ENCODE measurements around the gene RASAL2. TPM values are rescaled to one million over a fixed set of nuclear protein-coding genes. Genes with fewer than 3 reads are reported as not detected.
A peak's percentile ranks its signal among the peaks of the same experiment; 100 is the strongest.

RASAL2 gene
- polyA plus RNA-seq, 2 of the 4 experiments (the other 2 are of a cell fraction): 7.1 to 17.6 TPM

DNA sequence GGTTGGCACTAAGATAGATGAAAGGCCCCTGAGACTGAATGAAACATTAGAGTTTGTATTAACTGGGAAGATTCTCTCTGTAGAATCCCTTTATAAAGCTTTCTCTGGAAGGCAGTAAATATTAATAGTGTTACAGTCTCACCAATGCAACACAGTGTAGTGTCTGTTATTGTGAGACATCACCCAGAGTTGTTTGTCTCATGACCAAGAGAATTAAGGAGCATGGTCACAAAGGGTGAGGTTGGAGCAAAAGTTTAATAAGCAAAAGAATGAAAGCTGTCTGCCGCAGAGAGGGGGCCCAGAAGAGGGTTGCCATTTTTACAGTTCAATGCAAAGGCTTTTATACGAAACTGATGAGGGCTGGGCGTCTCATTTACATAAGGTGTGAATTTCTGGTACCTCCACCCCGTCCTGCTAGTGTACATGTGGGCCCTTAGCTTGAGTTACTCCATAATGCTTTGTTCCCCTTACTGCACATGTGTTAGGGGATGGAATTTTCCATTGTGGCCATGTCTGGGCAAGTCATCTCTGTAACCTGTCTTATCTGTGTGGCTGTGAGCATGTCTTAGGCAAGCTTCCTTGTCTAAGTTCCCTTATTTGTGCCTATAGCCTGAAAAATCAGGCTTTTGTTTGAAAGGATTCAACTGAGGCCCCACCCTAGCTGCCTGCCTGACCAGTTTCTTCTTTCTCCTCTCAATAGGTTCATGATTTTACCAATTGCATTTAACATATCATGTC is 184.1 kb downstream of the RASAL2 start (continued):
- TF ChIP-seq RAD21 (conservative IDR thresholded peaks at IDR 0.05 in 1 of 2, IDR thresholded peaks at IDR 0.05 in 1 of 2) (no peak), NFE2L2 (conservative IDR thresholded peaks at IDR 0.05; ENCODE audit: low read length) (no peak), ZSCAN20 (CRISPR knock-in tag; IDR thresholded peaks at IDR 0.05) (no peak), RARB (CRISPR knock-in tag; IDR thresholded peaks at IDR 0.05) (no peak), PHF8 (IDR thresholded peaks at IDR 0.05; ENCODE audit: borderline replicate concordance, low read depth) (no peak), SREBF2 (IDR thresholded peaks at IDR 0.05) (no peak)

DNA sequence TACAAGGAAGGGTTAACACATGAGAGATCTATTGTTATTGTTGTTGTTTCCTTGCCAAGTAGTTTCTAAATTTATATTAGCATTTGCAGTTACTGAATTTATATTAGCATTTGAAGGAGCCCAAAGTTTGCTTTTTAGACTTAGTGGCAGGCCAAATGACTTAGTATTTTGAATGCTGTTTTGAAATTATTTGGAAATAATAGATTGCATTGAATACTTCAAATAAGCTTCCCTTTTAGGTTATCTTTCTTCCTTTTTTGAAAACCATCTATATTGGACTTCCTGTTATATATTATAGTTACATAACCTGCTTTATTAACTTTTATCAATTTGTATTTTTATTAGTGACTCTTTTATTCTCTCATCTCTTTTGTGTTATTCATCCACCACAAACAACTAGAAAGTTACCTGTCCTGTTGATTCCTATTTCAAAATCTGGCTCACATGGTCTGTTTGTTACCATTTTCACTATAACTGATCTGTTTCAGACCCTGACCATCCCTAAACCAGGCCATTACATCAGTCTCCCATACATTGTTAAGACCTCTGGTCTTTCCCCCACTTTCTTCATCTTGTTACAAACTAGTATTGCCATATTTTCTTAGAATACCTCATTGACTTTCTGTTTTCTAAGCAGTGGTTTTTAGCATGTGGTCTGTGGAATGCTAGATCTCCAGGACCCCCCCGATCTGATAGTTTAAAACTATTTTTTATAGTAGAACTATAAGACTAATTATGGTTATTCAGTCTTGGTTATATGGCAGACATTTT is 185.2 kb downstream of the RASAL2 start:
- DNase-seq (ENCODE audit: low read depth in 1 of 2, low spot score in 1 of 2): no peak
- ChIA-PET POLR2A (no interaction called here), CTCF (interaction anchor here (2.0 kb wide), 2 partner anchors 21 to 247 kb away, joined by 9 to 10 read pairs; no protein-coding TSS in a partner anchor)
- Histone ChIP-seq H3K4me3 (no peak overlapping the region), H3K27ac (no peak overlapping the region), H3K4me2 (no peak overlapping the region), H3K9me3 (no peaks in the 10 kb centered on the region), H3K4me1 (peaks cover 19% of the 10 kb centered on the region; the same call in 2 of the 3 replicates)
- ATAC-seq: no peak
- TF ChIP-seq HOXB13 (CRISPR knock-in tag; IDR thresholded peaks at IDR 0.05; ENCODE audit: low read depth) (no peak), GATA3 (IDR thresholded peaks at IDR 0.05; ENCODE audit: borderline replicate concordance) (no peak), NPAS2 (CRISPR knock-in tag; IDR thresholded peaks at IDR 0.05; ENCODE audit: borderline replicate concordance) (no peak), HEYL (CRISPR knock-in tag; IDR thresholded peaks at IDR 0.05) (no peak), RNF2 (IDR thresholded peaks at IDR 0.05; ENCODE audit: borderline replicate concordance, low read depth) (no peak), PHF8 (IDR thresholded peaks at IDR 0.05; ENCODE audit: borderline replicate concordance, low read depth) (no peak), CHD2 (IDR thresholded peaks at IDR 0.05; ENCODE audit: low read length, partially characterized antibody) (no peak), ZNF302 (CRISPR knock-in tag; IDR thresholded peaks at IDR 0.05) (no peak), MYC (IDR thresholded peaks at IDR 0.05; ENCODE audit: borderline replicate concordance, low read length) (no peak), RCOR1 (IDR thresholded peaks at IDR 0.05; ENCODE audit: low read depth, low read length) (no peak)
- WGBS (ENCODE audit: missing lambda C conversion rate): 100% methylated on average over 1 of the region's 1 CpG
- no peak for FAIRE-seq

GRCh38 chr1:178282949-178283367 is 189.1 kb downstream of the RASAL2 start:
- FAIRE-seq (peak; percentile 96), ATAC-seq (peak; percentile 82 to 86; a peak in 5 of 6 replicates), DNase-seq (ENCODE audit: low read depth in 1 of 2, low spot score in 1 of 2) (peak; percentile 40 to 71)
- TF ChIP-seq, protein P1, sequence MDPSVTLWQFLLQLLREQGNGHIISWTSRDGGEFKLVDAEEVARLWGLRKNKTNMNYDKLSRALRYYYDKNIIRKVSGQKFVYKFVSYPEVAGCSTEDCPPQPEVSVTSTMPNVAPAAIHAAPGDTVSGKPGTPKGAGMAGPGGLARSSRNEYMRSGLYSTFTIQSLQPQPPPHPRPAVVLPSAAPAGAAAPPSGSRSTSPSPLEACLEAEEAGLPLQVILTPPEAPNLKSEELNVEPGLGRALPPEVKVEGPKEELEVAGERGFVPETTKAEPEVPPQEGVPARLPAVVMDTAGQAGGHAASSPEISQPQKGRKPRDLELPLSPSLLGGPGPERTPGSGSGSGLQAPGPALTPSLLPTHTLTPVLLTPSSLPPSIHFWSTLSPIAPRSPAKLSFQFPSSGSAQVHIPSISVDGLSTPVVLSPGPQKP (IDR thresholded peaks at IDR 0.05; ENCODE audit: low read depth, low read length): no peak
- no peak for TF ChIP-seq ZSCAN20 (CRISPR knock-in tag; IDR thresholded peaks at IDR 0.05)
- no peak for TF ChIP-seq CHD2 (IDR thresholded peaks at IDR 0.05; ENCODE audit: low read length, partially characterized antibody)
- TF ChIP-seq CTCF (IDR thresholded peaks at IDR 0.05): peak; percentile 86
- no peak for TF ChIP-seq KDM1A (IDR thresholded peaks at IDR 0.05; ENCODE audit: low read depth)
- no peak for TF ChIP-seq MAFK (IDR thresholded peaks at IDR 0.05; ENCODE audit: partially characterized antibody)
- TF ChIP-seq EP300 (IDR thresholded peaks at IDR 0.05): no peak
- no peak for TF ChIP-seq HOXA7 (CRISPR knock-in tag; IDR thresholded peaks at IDR 0.05)
- peak; percentile 78 to 89 for TF ChIP-seq RAD21 (conservative IDR thresholded peaks at IDR 0.05 in 1 of 2, IDR thresholded peaks at IDR 0.05 in 1 of 2)
- TF ChIP-seq SMC3 (IDR thresholded peaks at IDR 0.05): peak; percentile 87
- ChIA-PET POLR2A (interaction anchor here (0.6 kb wide), 1 partner anchor 189 kb away, joined by 4 read pairs; the partner anchor contains the start of gene RASAL2), CTCF (interaction anchor here (0.7 to 4.4 kb wide), 28 partner anchors 8 to 337 kb away, joined by 3 to 41 read pairs (median 4); partner anchors contain the start of gene RASAL2)
- Histone ChIP-seq H3K4me1 (peaks cover 13% of the 10 kb centered on the region; the same call in 2 of the 3 replicates), H3K9me3 (no peaks in the 10 kb centered on the region), H3K4me2 (peak overlapping the region; percentile 39), H3K4me3 (no peak overlapping the region), H3K27ac (no peak overlapping the region)
- WGBS (ENCODE audit: missing lambda C conversion rate): 6% methylated on average over 3 of the region's 3 CpGs

Data from A549 (cell line).